ENCODE data around the gene RNU4-1.
"Not testable (repeated sequence)": the region's sequence is repeated elsewhere in the genome, so short reads cannot be mapped to it uniquely, and the experiment has no call there.

The RNU4-1 gene

GRCh38 chr12:120257041-120257821 is 35.8 kb downstream of the RNU4-1 start:
- no peak for DNase-seq

GRCh38 chr12:120254809-120255208 is 38.2 kb downstream of the RNU4-1 start:
- no peak for DNase-seq

GRCh38 chr12:120253313-120253712 is 39.7 kb downstream of the RNU4-1 start:
- DNase-seq, result not testable (repeated sequence)

GRCh38 chr12:120252071-120252906 is 40.7 kb downstream of the RNU4-1 start:
- DNase-seq, result peak; percentile 69 to 70

GRCh38 chr12:120251364-120252070 is 41.5 kb downstream of the RNU4-1 start:
- DNase-seq, result not testable (repeated sequence)

- DNase-seq, result peak; percentile 34 to 39
Observed at GRCh38 chr12:120249875-120250795, 42.9 kb downstream of the RNU4-1 start.

GRCh38 chr12:120249266-120249874 is 43.7 kb downstream of the RNU4-1 start:
- no peak for DNase-seq

- DNase-seq, result no peak
Observed at GRCh38 chr12:120247621-120248030, 45.4 kb downstream of the RNU4-1 start.

- no peak for DNase-seq
Observed at GRCh38 chr12:120247183-120247582, 45.9 kb downstream of the RNU4-1 start.

- not testable (repeated sequence) for DNase-seq
Observed at GRCh38 chr12:120246705-120247104, 46.3 kb downstream of the RNU4-1 start.
